ENCODE results near the gene NCR2.

GRCh38 chr6:41376176-41376575 lies 40.8 kb downstream of the NCR2 start:
- TF ChIP-seq POU2F2 (IDR thresholded peaks at IDR 0.05; ENCODE audit: low read depth, low read length) (no peak), POLR2AphosphoS5 (IDR thresholded peaks at IDR 0.05; ENCODE audit: low read depth, low read length) (no peak), SPI1 (IDR thresholded peaks at IDR 0.05; ENCODE audit: low read depth, low read length) (no peak)

All from GM12891 (cell line).